Measurements from ENCODE around the gene ZNF501.

Gene ZNF501

GRCh38 chr3:44721231-44722102, 8.0 kb upstream of the ZNF501 start:
- no peak for TF ChIP-seq CTCF (IDR thresholded peaks at IDR 0.05)
- TF ChIP-seq ZFX (IDR thresholded peaks at IDR 0.05; ENCODE audit: borderline replicate concordance), result no peak
- H3K27ac ChIP-seq, result no peak overlapping the region

GRCh38 chr3:44722103-44722401, 7.4 kb upstream of the ZNF501 start:
- TF ChIP-seq ZFX (IDR thresholded peaks at IDR 0.05; ENCODE audit: borderline replicate concordance) (no peak), CTCF (IDR thresholded peaks at IDR 0.05) (no peak)
- no peak overlapping the region for H3K27ac ChIP-seq

- H3K27ac ChIP-seq, result no peak overlapping the region
- no peak for TF ChIP-seq CTCF (IDR thresholded peaks at IDR 0.05)
These were observed 5.3 kb downstream of the ZNF501 start for GRCh38 chr3:44734646-44735168.

GRCh38 chr3:44761101-44761423, 31.6 kb downstream of the ZNF501 start:
- TF ChIP-seq ZFX (IDR thresholded peaks at IDR 0.05; ENCODE audit: borderline replicate concordance), result no peak
- TF ChIP-seq CTCF (IDR thresholded peaks at IDR 0.05), result no peak
- H3K27ac ChIP-seq, result peak overlapping the region; percentile 89

GRCh38 chr3:44761424-44762169, 32.2 kb downstream of the ZNF501 start, which contains the start of the genes KIAA1143 and KIF15:
Gene KIAA1143, minus strand, starts transcription at chr3:44761619. Its CDS starts 17 bp downstream, at chr3:44761602.
Gene KIF15, plus strand, starts transcription at chr3:44761794. Its CDS starts 72 bp downstream, at chr3:44761866.
- H3K27ac ChIP-seq, result peak within 1 kb of the TSS; percentile 89
- TF ChIP-seq ZFX (IDR thresholded peaks at IDR 0.05; ENCODE audit: borderline replicate concordance) (no peak), CTCF (IDR thresholded peaks at IDR 0.05) (peak; percentile 12; the same call in 1 of the 2 replicates)

GRCh38 chr3:44762170-44762677, 32.8 kb downstream of the ZNF501 start:
- no peak for TF ChIP-seq ZFX (IDR thresholded peaks at IDR 0.05; ENCODE audit: borderline replicate concordance)
- no peak for TF ChIP-seq CTCF (IDR thresholded peaks at IDR 0.05)
- H3K27ac ChIP-seq, result peak overlapping the region; percentile 89
